HepG2 (cell line): Measurements from ENCODE around the gene COL9A2. TPM values are rescaled to one million over a fixed set of nuclear protein-coding genes. Genes with fewer than 3 reads are reported as not detected.

Source experiments
- ATAC-seq: fragments of 200-7000 bp; cut with Tn5 transposase; 3 replicates; pipeline ENCODE4 v1.9.1; 2020; ENCODE audit warnings: mild to moderate bottlenecking, moderate library complexity
- BruUV-seq: library from RNA; stranded (reverse); fragments of 400-500 nt; replicated peaks from 2 replicates; lab custom pipeline; 2021; lab: Mats Ljungman, UMichigan
- CTCF ChIA-PET: fragments of 300-600 bp; formaldehyde crosslinking; extraction: SDS; loops from one replicate; lab custom pipeline; 2021; ENCODE audit warnings: low total read pairs, inconsistent platforms, low intra/inter-chr PET ratio; lab: Yijun Ruan, JAX
- POLR2A ChIA-PET: fragments of 350-600 bp; sonication (Branson Sonifier 250); formaldehyde crosslinking; loops from one replicate; lab custom pipeline; 2020; ENCODE audit warnings: antibody characterized with exemption, inconsistent platforms; lab: Yijun Ruan, JAX
- DNase-seq: peaks from one replicate; pipeline ENCODE4 v3.0.0-alpha.2; 2015; ENCODE audit warnings: low spot score
- FAIRE-seq: peaks from 3 replicates; lab custom pipeline; 2011; peaks lifted over from hg19 to GRCh38; lab: Jason Lieb, UNC
- H2AFZ ChIP-seq: one replicate; pipeline ENCODE4 v1.6.1; 2011; ENCODE audit warnings: low read length, inconsistent platforms
- H3K27ac ChIP-seq: fragments of 300-600 bp; 3 replicates; pipeline ENCODE4 v1.8.0; 2011; ENCODE audit warnings: mixed run types, mild to moderate bottlenecking, mixed read lengths, low read length, inconsistent platforms; ENCODE audit not compliant: insufficient read depth; ENCODE audit errors: extremely low read length
- H3K27me3 ChIP-seq, 2 experiments: fragments of 200-600 bp in 1 of 2; 2 replicates in 1 of 2; 3 replicates in 1 of 2; pipeline versions ENCODE4 v1.6.0 to v1.8.0; 2011; ENCODE audit warnings: low read length in 2 of 2, mild to moderate bottlenecking in 2 of 2, moderate library complexity in 2 of 2, inconsistent platforms in 1 of 2; ENCODE audit not compliant: insufficient read depth in 2 of 2, control insufficient read depth in 1 of 2
- H3K36me3 ChIP-seq, 2 experiments: fragments of 200-600 bp in 1 of 2; replicated peaks in 1 of 2; 2 replicates in 1 of 2; 3 replicates in 1 of 2; pipeline versions ENCODE4 v1.5.1 to v1.8.0; 2011; ENCODE audit warnings: low read length in 2 of 2, inconsistent platforms in 1 of 2; ENCODE audit not compliant: insufficient read depth in 2 of 2, control insufficient read depth in 1 of 2
- H3K4me1 ChIP-seq: 2 replicates; pipeline ENCODE4 v1.5.1; 2012; ENCODE audit warnings: low read length, inconsistent platforms; ENCODE audit not compliant: insufficient read depth
- H3K4me2 ChIP-seq: 2 replicates; pipeline ENCODE4 v1.6.0; 2011; ENCODE audit warnings: low read depth, low read length, inconsistent platforms
- H3K4me3 ChIP-seq, 3 experiments: fragments of 200-600 bp in 1 of 3; sonication (generic), shearing (Covaris generic) in 1 of 3; replicated peaks in 1 of 3; 2 replicates each; pipeline ENCODE4 v1.5.1; 2011 to 2016; ENCODE audit warnings: low read length in 3 of 3, inconsistent platforms in 2 of 3, low read depth in 2 of 3, mild to moderate bottlenecking in 2 of 3, control low read depth in 1 of 3, mixed read lengths in 1 of 3; ENCODE audit not compliant: insufficient read depth in 1 of 3
- H3K79me2 ChIP-seq: one replicate; pipeline ENCODE4 v1.6.1; 2011; ENCODE audit warnings: low read length, inconsistent platforms; ENCODE audit not compliant: insufficient read depth
- H3K9ac ChIP-seq: 2 replicates; pipeline ENCODE4 v1.6.0; 2011; ENCODE audit warnings: mild to moderate bottlenecking, low read depth, low read length, inconsistent platforms; ENCODE audit not compliant: insufficient read depth
- H3K9me3 ChIP-seq: 2 replicates; pipeline ENCODE4 v1.5.1; 2012; ENCODE audit warnings: mild to moderate bottlenecking, low read length
- H4K20me1 ChIP-seq: 2 replicates; pipeline ENCODE4 v1.6.0; 2011; ENCODE audit warnings: inconsistent platforms, mild to moderate bottlenecking, low read length, moderate library complexity; ENCODE audit not compliant: insufficient read depth
- ADNP ChIP-seq: sonication (generic); formaldehyde crosslinking; IDR thresholded peaks from 2 replicates; pipeline ENCODE4 v1.4.0; 2020; ENCODE audit warnings: missing genetic modification reagents
- HHEX ChIP-seq: IDR thresholded peaks from 2 replicates; pipeline ENCODE4 v1.6.1; 2016; ENCODE audit warnings: control low read depth
- HNRNPK ChIP-seq: fragments of 200-400 bp; formaldehyde crosslinking; IDR thresholded peaks from 2 replicates; pipeline ENCODE4 v1.6.1; 2018; ENCODE audit warnings: low read length, low read depth, moderate library complexity, mild to moderate bottlenecking; ENCODE audit not compliant: poor library complexity, severe bottlenecking
- MAFK ChIP-seq, 2 experiments: IDR thresholded peaks in 1 of 2; conservative IDR thresholded peaks in 1 of 2; 2 replicates each; pipeline ENCODE4 v1.6.1; 2011; ENCODE audit warnings: improper control_type of control experiment in 2 of 2, low read length in 2 of 2
- MED1 ChIP-seq: sonication (generic); formaldehyde crosslinking; IDR thresholded peaks from 2 replicates; pipeline ENCODE4 v1.4.0; 2020; ENCODE audit warnings: missing genetic modification reagents
- NKX3-1 ChIP-seq: sonication (generic); formaldehyde crosslinking; IDR thresholded peaks from 2 replicates; pipeline ENCODE4 v1.5.0; 2020; ENCODE audit warnings: missing genetic modification reagents
- PHF8 ChIP-seq: sonication (generic); formaldehyde crosslinking; IDR thresholded peaks from 2 replicates; pipeline ENCODE4 v1.5.0; 2020; ENCODE audit warnings: missing genetic modification reagents
- TAF1 ChIP-seq: sonication (generic); formaldehyde crosslinking; IDR thresholded peaks from 2 replicates; pipeline ENCODE4 v1.4.0; 2020; ENCODE audit warnings: missing genetic modification reagents
- TEAD3 ChIP-seq: optimal IDR thresholded peaks from 2 replicates; pipeline ENCODE3; 2016; ENCODE audit warnings: borderline replicate concordance
- ZNF460 ChIP-seq: sonication (generic); formaldehyde crosslinking; IDR thresholded peaks from 2 replicates; pipeline ENCODE4 v1.5.1; 2020; ENCODE audit warnings: missing genetic modification reagents, mild to moderate bottlenecking, borderline replicate concordance
- WGBS: methylation state at CpG from one replicate; pipeline ENCODE4 v1.1.6; 2017; ENCODE audit warnings: low lambda C conversion rate; 5-methylcytosine and 5-hydroxymethylcytosine counted together
- in situ Hi-C: cut with HindIII; loops from 2 replicates; pipeline ENCODE4 v1.10.0; 2017; ENCODE audit warnings: low pct_unique_long_range_greater_than_20kb; ENCODE audit not compliant: extremely low pct_ligation_motif_present
- intact Hi-C: fragments of 100-400 bp; cut with micrococcal nuclease; formaldehyde crosslinking; loops from one replicate; pipeline ENCODE4 v1.10.0; 2022; ENCODE audit not compliant: unreplicated experiment
- polyA plus RNA-seq, 8 experiments: library from polyadenylated mRNA; depleted of rRNA in 3 of 8; stranded (reverse) in 7 of 8; unstranded in 1 of 8; fragments of >200 nt; fragmentation: Illumina TruSeq in 4 of 8; extraction: Trizol in 4 of 8; gene quantifications; 2 replicates each; pipeline versions ENCODE4 v1.2.1 to v1.2.3, GENCODE V29; 2011 to 2016; ENCODE audit warnings: low read depth in 4 of 8, missing spikeins in 1 of 8, mixed read lengths in 1 of 8; ENCODE audit not compliant: insufficient read depth in 1 of 8
- total RNA-seq, 5 experiments: library from RNA; depleted of rRNA; stranded (reverse); fragments of >200 nt; fragmentation: Illumina TruSeq; extraction: Trizol; gene quantifications; 2 replicates each; pipeline ENCODE4 v1.2.3, GENCODE V29; 2016; ENCODE audit warnings: low read depth in 1 of 5
- TF ChIP-seq, protein P1 (sequence below): sonication (generic); formaldehyde crosslinking; IDR thresholded peaks from 2 replicates; pipeline ENCODE4 v1.4.0; 2020; ENCODE audit warnings: missing genetic modification reagents
- TF ChIP-seq, protein P2 (sequence below): sonication (generic); formaldehyde crosslinking; IDR thresholded peaks from 2 replicates; pipeline ENCODE4 v1.8.0; 2022; ENCODE audit warnings: mild to moderate bottlenecking, missing genetic modification reagents, borderline replicate concordance
- TF ChIP-seq, protein P3 (sequence below): IDR thresholded peaks from 2 replicates; pipeline ENCODE4 v1.6.1; 2016; ENCODE audit warnings: low read depth, borderline replicate concordance

The COL9A2 gene
- total and polyA plus RNA-seq, 2 of the 13 experiments (the other 11 are each of a cell fraction or from before 2014, with no cell fraction given): 20.2 to 26.9 TPM

DNA sequence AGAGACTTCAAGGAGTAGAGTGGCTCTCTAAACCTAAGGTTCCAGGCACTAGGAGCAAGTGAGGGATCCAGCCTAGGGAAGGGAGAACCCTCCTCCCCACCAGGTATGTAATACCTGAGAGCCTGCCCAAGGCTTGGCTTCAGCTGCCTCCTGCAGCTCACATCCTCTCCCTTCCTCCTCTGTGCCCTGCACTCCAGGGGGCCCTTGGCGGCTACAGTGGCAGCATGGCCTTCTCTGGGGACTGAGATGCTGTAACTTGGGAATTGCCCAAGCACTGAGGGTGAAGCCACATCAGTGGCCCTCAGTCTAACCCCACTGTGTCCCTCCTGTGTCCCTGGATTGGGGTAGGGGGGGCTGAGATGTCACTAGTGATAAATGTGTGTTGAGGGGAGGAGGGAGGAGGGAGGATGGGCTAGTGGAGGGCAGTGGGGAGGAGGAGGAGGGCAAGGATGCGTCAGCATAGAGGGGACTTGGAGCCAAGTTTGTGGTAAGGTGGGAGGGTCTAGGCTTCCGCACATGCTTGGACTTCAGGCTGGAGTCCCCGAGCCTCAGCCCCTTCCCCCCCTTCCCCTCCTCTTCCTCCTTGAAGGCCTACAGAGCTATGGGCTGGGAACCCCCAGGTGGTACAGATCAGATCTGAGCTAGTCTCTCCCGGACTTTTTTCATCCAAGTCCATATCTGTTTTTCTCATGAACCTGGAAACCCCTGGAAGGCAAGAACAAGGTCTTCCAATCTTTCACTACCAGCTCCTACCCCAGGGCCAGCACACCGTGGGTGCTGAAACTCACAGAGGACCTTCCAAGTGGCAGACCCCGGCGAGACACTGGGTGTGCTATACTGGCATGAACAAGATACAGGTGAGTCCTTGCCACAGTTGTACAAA, 17.5 kb downstream of the COL9A2 start:
- Histone ChIP-seq H4K20me1 (no peaks in the 10 kb centered on the region), H3K9ac (no peak overlapping the region; the same call in 1 of the 2 replicates), H3K79me2 (no peaks in the 10 kb centered on the region), H2AFZ (no peak overlapping the region), H3K4me1 (no peaks in the 10 kb centered on the region), H3K27ac (no peak overlapping the region), H3K9me3 (no peaks in the 10 kb centered on the region), H3K27me3 (no peaks in the 10 kb centered on the region), H3K4me3 (no peak overlapping the region), H3K4me2 (no peak overlapping the region), H3K36me3 (peaks cover 2 to 4% of the 10 kb centered on the region in 2 experiments; a peak in 2 of 5 replicates)
- BruUV-seq: no TSS peak
- in situ Hi-C loops (no loop called here), intact Hi-C loops (no loop called here)
- FAIRE-seq: no peak
- ChIA-PET POLR2A (no interaction called here), CTCF (no interaction called here)
- ATAC-seq: peak; percentile 12
- no peak for TF ChIP-seq HNRNPK
- TF ChIP-seq, protein P1, sequence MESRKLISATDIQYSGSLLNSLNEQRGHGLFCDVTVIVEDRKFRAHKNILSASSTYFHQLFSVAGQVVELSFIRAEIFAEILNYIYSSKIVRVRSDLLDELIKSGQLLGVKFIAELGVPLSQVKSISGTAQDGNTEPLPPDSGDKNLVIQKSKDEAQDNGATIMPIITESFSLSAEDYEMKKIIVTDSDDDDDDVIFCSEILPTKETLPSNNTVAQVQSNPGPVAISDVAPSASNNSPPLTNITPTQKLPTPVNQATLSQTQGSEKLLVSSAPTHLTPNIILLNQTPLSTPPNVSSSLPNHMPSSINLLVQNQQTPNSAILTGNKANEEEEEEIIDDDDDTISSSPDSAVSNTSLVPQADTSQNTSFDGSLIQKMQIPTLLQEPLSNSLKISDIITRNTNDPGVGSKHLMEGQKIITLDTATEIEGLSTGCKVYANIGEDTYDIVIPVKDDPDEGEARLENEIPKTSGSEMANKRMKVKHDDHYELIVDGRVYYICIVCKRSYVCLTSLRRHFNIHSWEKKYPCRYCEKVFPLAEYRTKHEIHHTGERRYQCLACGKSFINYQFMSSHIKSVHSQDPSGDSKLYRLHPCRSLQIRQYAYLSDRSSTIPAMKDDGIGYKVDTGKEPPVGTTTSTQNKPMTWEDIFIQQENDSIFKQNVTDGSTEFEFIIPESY (CRISPR knock-in tag): 0 out of 2 replicates have a peak, but pooled peaks have one; percentile 23
- no peak for DNase-seq
- 79% methylated on average over 7 of the region's 8 CpGs for WGBS

DNA sequence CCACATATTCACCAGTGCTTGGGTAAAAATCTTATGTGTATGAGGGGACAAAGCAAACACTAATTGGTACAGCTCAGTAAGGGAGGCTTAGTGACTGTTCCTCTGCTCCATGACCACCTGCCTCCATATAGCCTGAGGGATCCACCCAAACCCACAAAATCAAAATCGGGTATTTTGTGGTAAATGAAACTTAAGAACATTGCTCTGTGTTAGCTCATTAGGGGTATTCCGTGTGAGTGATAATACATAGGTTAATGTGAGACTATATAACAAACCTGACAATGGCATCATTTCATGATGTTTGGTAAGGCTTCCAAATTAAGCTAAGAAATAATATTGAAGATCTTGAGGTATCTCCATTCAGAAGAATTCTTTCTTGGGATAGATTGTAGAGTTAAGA, 25.8 kb downstream of the COL9A2 start:
- DNase-seq (no peak), FAIRE-seq (no peak), ATAC-seq (no peak)
- intact Hi-C loops (no loop called here), in situ Hi-C loops (no loop called here)
- CTCF ChIA-PET: no interaction called here
- 95% methylated on average over 2 of the region's 2 CpGs for WGBS
- Histone ChIP-seq H3K4me1 (no peaks in the 10 kb centered on the region), H2AFZ (no peak overlapping the region), H3K9me3 (no peaks in the 10 kb centered on the region), H3K9ac (no peak overlapping the region), H4K20me1 (no peaks in the 10 kb centered on the region), H3K79me2 (no peaks in the 10 kb centered on the region), H3K4me3 (no peak overlapping the region), H3K36me3 (peaks cover 9 to 35% of the 10 kb centered on the region in 2 experiments), H3K27me3 (no peaks in the 10 kb centered on the region), H3K27ac (no peak overlapping the region), H3K4me2 (no peak overlapping the region)
- BruUV-seq: no TSS peak
- POLR2A ChIA-PET: interaction anchor here (0.7 kb wide), 1 partner anchor 43 kb away, joined by 3 read pairs; the partner anchor contains the start of gene TMCO2
- TF ChIP-seq, protein P2, sequence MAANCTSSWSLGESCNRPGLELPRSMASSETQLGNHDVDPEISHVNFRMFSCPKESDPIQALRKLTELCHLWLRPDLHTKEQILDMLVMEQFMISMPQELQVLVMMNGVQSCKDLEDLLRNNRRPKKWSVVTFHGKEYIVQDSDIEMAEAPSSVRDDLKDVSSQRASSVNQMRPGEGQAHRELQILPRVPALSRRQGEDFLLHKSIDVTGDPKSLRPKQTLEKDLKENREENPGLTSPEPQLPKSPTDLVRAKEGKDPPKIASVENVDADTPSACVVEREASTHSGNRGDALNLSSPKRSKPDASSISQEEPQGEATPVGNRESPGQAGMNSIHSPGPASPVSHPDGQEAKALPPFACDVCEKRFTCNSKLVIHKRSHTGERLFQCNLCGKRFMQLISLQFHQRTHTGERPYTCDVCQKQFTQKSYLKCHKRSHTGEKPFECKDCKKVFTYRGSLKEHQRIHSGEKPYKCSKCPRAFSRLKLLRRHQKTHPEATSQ (CRISPR knock-in tag): no peak
- TF ChIP-seq, protein P3, sequence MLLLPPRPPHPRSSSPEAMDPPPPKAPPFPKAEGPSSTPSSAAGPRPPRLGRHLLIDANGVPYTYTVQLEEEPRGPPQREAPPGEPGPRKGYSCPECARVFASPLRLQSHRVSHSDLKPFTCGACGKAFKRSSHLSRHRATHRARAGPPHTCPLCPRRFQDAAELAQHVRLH (CRISPR knock-in tag): no peak
- TF ChIP-seq HHEX (no peak), MED1 (CRISPR knock-in tag) (no peak), PHF8 (CRISPR knock-in tag) (no peak), ADNP (CRISPR knock-in tag) (no peak), NKX3-1 (CRISPR knock-in tag) (no peak), MAFK (conservative IDR thresholded peaks at IDR 0.05 in 1 of 2, IDR thresholded peaks at IDR 0.05 in 1 of 2; ENCODE audit: low read length in 2 of 2) (no peak), ZNF460 (no peak), TAF1 (CRISPR knock-in tag) (no peak), TEAD3 (CRISPR knock-in tag) (no peak)
